GM10266 (cell line): ENCODE data around the gene ADGRD1.

Experiments used
- DNase-seq: peaks from one replicate; pipeline ENCODE4 v3.0.0; 2012; ENCODE audit errors: extremely low spot score
- TF ChIP-seq, protein P1 (sequence below): IDR thresholded peaks from 2 replicates; pipeline ENCODE4 v1.5.1; 2012; ENCODE audit warnings: mild to moderate bottlenecking, low read depth; ENCODE audit not compliant: control insufficient read depth, insufficient read depth; ENCODE audit errors: missing control alignments

ADGRD1 gene

DNA sequence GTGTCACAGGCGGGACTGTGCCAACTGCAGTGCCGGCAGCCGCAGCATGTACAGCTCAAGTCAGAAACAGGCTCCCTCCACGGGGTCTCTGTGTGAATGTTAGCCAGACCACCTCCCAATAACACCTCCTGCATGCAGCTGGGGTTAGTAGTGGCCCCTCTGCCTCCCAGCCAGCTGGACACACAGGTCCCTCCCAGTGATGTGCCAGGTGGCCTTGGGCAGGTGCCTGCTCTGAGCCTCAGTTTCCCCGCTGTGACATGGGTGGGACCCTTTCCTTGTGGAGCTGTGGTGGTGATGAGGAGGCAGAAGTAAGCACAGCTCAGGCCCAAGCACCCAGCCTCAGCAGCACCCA lies 139.9 kb downstream of the ADGRD1 start:
- DNase-seq: no peak
- TF ChIP-seq, protein P1, sequence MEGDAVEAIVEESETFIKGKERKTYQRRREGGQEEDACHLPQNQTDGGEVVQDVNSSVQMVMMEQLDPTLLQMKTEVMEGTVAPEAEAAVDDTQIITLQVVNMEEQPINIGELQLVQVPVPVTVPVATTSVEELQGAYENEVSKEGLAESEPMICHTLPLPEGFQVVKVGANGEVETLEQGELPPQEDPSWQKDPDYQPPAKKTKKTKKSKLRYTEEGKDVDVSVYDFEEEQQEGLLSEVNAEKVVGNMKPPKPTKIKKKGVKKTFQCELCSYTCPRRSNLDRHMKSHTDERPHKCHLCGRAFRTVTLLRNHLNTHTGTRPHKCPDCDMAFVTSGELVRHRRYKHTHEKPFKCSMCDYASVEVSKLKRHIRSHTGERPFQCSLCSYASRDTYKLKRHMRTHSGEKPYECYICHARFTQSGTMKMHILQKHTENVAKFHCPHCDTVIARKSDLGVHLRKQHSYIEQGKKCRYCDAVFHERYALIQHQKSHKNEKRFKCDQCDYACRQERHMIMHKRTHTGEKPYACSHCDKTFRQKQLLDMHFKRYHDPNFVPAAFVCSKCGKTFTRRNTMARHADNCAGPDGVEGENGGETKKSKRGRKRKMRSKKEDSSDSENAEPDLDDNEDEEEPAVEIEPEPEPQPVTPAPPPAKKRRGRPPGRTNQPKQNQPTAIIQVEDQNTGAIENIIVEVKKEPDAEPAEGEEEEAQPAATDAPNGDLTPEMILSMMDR: no peak

DNA sequence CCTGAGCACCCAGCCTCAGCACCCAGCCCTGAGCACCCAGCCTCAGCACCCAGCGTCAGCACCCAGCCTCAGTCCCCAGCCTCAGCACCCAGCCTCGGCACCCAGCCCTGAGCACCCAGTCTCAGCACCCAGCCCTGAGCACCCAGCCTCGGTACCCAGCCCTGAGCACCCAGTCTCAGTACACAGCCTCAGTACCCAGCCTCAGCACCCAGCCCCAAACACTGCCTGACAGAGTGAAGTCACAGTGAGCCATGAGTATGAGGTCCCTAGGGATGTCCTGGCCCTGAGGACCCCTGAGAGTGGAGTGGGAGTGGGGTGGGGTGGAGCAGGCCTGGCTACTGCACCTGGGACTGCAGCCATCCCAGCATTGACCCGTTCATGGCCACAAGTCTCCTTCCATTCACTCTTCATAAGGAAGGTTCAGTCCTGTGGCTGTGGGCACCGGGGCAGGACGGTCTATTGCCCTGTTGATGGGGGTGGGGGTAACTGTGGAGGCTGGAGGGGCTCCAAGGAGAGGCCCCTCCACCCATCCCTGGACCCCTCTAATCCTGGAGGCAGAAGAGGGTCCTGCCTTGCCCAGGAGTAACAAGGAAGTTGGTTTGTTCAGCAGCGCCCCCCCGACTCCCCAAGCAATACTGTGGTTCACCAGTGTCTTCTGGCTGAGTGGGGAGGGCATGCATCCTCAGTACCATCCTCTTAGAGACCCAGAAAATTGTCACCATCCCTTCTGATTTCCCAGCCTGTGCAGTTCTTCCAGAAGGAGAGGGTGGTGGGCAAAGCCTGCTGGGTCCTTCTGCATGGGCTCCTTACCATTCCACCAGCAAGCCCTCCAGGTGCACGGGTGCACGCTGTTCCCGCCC lies 140.5 kb downstream of the ADGRD1 start:
- no peak for DNase-seq
- TF ChIP-seq, protein P1: no peak

DNA sequence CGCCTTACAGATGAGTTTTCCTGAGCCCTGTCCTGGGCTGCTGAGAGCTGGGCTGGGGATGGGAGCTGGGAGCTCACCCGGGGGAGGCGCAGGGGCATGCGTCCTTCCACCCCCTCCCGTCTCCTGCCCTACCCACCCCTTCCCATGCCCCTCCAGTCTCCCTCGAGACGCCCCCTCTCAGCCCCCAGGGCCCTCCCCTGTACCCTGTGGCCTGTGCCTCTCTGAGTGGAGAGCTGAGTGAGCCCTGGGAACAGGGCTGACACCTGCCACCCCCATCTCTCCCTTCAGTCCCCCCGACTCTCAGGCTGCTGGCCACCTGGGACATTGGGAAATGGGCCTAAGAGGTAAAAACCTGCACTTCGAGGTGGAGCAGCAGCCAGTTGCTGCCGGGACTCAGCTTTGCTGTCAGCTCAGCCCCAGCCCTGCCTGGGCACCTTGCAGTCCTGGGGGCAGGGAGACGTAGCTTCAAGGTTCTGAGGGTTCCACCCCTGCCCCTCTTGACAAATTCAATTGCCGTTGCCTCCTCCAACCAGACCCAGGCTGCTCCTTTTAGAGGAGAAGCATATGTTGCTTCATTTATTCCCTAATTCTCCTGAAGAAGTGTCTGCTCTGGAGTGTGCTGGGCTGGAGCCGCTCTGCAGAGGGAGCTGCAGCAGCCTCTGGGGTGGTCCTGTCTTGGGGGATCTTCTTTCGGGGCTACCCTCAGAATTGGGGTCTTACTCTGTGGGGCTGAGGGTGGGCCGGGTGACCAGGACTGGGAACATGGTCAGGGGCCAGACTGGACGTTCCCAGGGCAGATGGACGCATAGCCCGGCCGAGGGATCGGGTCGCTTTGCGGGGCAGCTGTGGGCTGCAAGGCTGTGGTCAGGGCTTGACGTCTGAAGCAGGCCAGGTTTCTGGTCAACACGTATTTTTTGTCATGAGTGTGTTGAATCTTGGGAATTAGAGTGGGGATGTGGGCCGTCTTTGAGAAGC lies 141.4 kb downstream of the ADGRD1 start:
- DNase-seq: no peak
- TF ChIP-seq, protein P1: no peak

DNA sequence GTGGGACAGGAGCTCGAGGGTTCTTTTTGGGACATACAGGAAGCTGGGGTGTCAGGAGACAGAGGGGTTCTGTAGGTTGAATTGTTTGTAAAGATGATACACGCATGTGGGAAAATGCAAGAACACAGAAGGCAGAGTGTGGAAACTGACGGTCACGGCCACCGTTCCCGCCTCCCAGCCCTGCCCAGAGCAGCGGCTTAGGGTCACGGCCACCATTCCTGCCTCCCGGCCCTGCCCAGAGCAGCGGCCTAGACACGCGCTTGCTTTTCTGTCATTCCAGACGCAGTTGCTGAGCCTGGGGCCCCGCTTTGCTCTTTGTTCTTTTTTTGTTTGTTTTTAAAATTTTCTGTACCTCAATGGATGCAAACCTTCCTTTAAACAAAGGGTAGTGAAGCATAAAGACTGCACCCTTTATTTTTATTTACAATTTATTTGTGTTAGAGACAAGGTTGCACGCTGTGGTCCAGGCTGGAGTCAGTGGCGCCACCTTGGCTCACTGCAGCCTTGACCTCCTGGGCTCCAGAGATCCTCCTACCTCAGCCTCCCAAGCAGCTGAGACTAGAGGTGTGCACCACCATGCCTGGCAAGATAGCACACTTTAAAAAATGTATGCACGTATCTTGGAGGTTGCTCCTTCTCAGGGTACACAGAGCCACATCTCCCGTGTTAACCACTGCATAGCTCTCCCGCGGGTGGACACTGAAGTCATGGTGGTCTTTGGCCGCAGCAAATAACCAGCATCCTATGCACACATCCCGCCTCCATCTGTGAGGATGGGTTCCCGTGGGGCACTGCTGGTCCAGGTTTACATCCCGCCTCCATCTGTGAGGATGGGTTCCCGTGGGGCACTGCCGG lies 142.3 kb downstream of the ADGRD1 start:
- TF ChIP-seq, protein P1: no peak
- DNase-seq: no peak

DNA sequence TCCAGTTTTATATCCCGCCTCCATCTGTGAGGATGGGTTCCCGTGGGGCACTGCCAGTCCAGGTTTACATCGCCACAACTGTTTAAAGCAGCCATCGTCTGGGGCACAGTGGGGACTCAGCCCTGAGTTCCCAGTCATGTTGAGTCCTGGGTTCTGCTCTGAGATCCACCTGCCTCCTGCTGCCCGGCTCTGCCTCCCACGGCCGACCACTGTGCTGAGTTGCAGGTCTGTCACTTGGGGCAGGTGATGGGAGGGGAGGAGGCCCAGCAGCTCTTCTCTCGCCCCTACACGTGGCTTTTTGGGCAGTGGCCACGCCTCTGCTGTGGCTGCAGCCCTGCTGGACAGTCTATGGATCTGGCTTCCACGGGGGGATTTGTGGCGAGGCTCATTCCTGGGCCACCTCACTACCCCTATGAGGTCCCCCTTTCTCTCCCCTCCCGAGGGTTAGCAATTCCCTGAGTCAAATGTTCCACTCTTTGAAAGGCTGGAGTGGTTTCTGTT lies 143.0 kb downstream of the ADGRD1 start:
- TF ChIP-seq, protein P1: no peak
- DNase-seq: no peak

DNA sequence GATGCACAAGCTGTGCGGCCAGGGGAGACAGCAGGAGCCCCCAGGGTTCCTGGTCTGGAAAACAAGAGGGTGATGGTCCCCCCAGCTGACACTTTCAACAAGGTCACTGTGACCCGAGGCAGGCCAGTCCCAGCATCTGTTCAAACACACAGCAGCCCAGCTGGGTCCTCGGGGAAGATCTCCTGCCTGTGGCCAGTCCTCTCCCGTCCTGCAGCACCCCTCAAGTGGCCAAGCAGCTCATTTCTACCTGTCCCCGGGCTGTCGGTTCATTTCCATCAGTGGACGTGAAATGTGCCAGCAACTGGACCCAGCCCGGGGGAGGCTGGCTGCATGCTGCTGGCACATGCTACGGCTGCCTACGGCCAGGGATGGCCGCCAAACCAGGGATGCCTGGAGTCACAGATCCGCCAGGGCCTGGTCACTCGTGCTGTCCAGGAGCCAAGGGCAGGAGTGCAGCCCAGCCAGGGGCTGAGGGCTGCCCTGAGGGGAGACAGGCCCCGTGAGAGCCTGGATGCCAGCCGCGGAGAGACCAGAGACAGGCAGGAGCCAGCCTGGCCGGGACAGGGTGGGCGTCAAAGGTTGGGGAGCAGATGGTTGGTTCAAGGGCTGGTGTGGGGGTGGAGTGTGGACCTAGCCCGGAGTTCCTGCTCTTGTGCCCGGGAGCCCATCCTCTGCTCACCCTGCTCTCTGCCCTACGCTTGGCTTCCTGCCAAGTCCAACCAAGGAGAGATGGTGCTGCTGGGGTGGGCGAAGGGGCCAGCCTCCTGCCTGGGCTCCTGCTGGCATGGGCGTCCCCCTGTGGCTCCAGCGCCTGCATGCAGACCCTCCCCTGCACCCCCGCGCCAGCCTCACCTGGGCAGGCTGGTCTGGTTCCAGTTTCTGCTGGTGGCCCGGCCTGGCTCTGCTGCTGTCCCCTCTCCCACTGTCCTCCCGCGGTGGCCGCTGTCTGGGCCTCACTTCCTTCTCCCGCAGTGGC lies 143.8 kb downstream of the ADGRD1 start:
- no peak for DNase-seq
- TF ChIP-seq, protein P1: no peak
